H1 (cell line): ENCODE results near the gene TMEM108. TPM values are rescaled to one million over a fixed set of nuclear protein-coding genes. Genes with fewer than 3 reads are reported as not detected.

ENCODE experiments used
- BACH1 ChIP-seq: IDR thresholded peaks from 2 replicates; pipeline ENCODE4 v1.6.1; 2012; ENCODE audit warnings: low read length, improper control_type of control experiment
- FOSL1 ChIP-seq: IDR thresholded peaks from 2 replicates; pipeline ENCODE4 v1.6.1; 2011; ENCODE audit warnings: mild to moderate bottlenecking, low read depth, low read length, moderate library complexity; ENCODE audit not compliant: insufficient read depth
- RXRA ChIP-seq: IDR thresholded peaks from 2 replicates; pipeline ENCODE4 v1.6.1; 2011; ENCODE audit warnings: low read depth, mild to moderate bottlenecking, low read length, moderate library complexity; ENCODE audit not compliant: insufficient read depth
- SAP30 ChIP-seq: fragments of 300-600 bp; sonication (generic); IDR thresholded peaks from 2 replicates; pipeline ENCODE4 v1.7.1; 2012; ENCODE audit warnings: low read length, moderate library complexity, mild to moderate bottlenecking, inconsistent platforms; ENCODE audit not compliant: insufficient read depth, insufficient replicate concordance
- SIRT6 ChIP-seq: IDR thresholded peaks from one replicate; pipeline ENCODE4 v1.7.1; 2012; ENCODE audit warnings: low read length, inconsistent platforms
- SP1 ChIP-seq: IDR thresholded peaks from 2 replicates; pipeline ENCODE4 v1.6.1; 2011; ENCODE audit warnings: low read depth, low read length
- TAF7 ChIP-seq: optimal IDR thresholded peaks from 2 replicates; pipeline ENCODE3; 2011; ENCODE audit warnings: low read depth, mild to moderate bottlenecking, inconsistent platforms, low read length, moderate library complexity, borderline replicate concordance
- TBP ChIP-seq: IDR thresholded peaks from 2 replicates; pipeline ENCODE4 v1.6.1; 2011; ENCODE audit warnings: low read depth, low read length, improper control_type of control experiment
- TCF12 ChIP-seq: IDR thresholded peaks from 2 replicates; pipeline ENCODE4 v1.6.1; 2011; ENCODE audit warnings: low read depth, mild to moderate bottlenecking, low read length
- polyA plus RNA-seq, 7 experiments: library from polyadenylated mRNA; depleted of rRNA in 3 of 7; stranded (reverse) in 5 of 7; unstranded in 2 of 7; fragments of >200 nt in 5 of 7; fragments of 200-250 nt in 2 of 7; gene quantifications; 1 replicate in 5 of 7; 2 replicates in 1 of 7; 4 replicates in 1 of 7; pipeline versions ENCODE4 v1.2.1 to v1.2.3, GENCODE V29; 2011 to 2013; ENCODE audit warnings: missing spikeins in 2 of 7, mixed read lengths in 2 of 7
- total RNA-seq: library from RNA; stranded (reverse); fragmentation: NEBNext Ultra II Directional; extraction: Animal tissue kit (Norgen Biotek cat#: 25700); gene quantifications from 2 replicates; pipeline ENCODE4 v1.2.1, GENCODE V29; 2021
- TF ChIP-seq, protein P1 (sequence below): fragments of 300-600 bp; sonication (generic); IDR thresholded peaks from 2 replicates; pipeline ENCODE4 v1.7.1; 2012; ENCODE audit warnings: low read length, moderate library complexity, mild to moderate bottlenecking, inconsistent platforms; ENCODE audit not compliant: insufficient replicate concordance

TMEM108 gene
- total and polyA plus RNA-seq, 2 of the 8 experiments (the other 6 are each of a cell fraction or from before 2014, with no cell fraction given): 14.3 to 16.2 TPM

DNA sequence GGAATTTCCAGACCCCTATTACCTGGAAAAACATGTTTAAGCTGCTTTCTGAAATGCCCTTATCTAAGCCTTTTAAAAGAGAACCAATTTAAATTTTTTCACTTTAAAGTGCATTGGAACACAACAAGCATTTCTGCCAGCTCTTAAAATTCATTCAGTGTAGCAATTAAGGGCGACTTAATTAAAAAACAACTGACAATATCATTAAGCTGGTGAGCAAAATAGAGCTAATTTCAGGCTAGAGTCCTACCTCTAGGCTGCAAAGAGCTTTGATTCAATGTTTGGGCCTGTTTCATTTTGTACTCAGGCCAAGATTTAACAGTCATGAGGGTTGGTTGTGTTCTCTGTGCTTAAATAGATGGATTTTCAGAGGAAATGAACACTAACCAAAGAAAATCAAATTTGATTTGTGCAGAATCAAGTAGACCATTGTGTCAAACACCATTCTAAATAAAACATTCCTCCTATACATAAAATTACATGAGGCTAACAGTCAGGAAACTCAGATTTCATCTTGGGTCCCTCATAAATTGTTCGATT is 114.6 kb downstream of the TMEM108 start (continued):
- TF ChIP-seq, protein P1, sequence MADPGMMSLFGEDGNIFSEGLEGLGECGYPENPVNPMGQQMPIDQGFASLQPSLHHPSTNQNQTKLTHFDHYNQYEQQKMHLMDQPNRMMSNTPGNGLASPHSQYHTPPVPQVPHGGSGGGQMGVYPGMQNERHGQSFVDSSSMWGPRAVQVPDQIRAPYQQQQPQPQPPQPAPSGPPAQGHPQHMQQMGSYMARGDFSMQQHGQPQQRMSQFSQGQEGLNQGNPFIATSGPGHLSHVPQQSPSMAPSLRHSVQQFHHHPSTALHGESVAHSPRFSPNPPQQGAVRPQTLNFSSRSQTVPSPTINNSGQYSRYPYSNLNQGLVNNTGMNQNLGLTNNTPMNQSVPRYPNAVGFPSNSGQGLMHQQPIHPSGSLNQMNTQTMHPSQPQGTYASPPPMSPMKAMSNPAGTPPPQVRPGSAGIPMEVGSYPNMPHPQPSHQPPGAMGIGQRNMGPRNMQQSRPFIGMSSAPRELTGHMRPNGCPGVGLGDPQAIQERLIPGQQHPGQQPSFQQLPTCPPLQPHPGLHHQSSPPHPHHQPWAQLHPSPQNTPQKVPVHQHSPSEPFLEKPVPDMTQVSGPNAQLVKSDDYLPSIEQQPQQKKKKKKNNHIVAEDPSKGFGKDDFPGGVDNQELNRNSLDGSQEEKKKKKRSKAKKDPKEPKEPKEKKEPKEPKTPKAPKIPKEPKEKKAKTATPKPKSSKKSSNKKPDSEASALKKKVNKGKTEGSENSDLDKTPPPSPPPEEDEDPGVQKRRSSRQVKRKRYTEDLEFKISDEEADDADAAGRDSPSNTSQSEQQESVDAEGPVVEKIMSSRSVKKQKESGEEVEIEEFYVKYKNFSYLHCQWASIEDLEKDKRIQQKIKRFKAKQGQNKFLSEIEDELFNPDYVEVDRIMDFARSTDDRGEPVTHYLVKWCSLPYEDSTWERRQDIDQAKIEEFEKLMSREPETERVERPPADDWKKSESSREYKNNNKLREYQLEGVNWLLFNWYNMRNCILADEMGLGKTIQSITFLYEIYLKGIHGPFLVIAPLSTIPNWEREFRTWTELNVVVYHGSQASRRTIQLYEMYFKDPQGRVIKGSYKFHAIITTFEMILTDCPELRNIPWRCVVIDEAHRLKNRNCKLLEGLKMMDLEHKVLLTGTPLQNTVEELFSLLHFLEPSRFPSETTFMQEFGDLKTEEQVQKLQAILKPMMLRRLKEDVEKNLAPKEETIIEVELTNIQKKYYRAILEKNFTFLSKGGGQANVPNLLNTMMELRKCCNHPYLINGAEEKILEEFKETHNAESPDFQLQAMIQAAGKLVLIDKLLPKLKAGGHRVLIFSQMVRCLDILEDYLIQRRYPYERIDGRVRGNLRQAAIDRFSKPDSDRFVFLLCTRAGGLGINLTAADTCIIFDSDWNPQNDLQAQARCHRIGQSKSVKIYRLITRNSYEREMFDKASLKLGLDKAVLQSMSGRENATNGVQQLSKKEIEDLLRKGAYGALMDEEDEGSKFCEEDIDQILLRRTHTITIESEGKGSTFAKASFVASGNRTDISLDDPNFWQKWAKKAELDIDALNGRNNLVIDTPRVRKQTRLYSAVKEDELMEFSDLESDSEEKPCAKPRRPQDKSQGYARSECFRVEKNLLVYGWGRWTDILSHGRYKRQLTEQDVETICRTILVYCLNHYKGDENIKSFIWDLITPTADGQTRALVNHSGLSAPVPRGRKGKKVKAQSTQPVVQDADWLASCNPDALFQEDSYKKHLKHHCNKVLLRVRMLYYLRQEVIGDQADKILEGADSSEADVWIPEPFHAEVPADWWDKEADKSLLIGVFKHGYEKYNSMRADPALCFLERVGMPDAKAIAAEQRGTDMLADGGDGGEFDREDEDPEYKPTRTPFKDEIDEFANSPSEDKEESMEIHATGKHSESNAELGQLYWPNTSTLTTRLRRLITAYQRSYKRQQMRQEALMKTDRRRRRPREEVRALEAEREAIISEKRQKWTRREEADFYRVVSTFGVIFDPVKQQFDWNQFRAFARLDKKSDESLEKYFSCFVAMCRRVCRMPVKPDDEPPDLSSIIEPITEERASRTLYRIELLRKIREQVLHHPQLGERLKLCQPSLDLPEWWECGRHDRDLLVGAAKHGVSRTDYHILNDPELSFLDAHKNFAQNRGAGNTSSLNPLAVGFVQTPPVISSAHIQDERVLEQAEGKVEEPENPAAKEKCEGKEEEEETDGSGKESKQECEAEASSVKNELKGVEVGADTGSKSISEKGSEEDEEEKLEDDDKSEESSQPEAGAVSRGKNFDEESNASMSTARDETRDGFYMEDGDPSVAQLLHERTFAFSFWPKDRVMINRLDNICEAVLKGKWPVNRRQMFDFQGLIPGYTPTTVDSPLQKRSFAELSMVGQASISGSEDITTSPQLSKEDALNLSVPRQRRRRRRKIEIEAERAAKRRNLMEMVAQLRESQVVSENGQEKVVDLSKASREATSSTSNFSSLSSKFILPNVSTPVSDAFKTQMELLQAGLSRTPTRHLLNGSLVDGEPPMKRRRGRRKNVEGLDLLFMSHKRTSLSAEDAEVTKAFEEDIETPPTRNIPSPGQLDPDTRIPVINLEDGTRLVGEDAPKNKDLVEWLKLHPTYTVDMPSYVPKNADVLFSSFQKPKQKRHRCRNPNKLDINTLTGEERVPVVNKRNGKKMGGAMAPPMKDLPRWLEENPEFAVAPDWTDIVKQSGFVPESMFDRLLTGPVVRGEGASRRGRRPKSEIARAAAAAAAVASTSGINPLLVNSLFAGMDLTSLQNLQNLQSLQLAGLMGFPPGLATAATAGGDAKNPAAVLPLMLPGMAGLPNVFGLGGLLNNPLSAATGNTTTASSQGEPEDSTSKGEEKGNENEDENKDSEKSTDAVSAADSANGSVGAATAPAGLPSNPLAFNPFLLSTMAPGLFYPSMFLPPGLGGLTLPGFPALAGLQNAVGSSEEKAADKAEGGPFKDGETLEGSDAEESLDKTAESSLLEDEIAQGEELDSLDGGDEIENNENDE: no peak
- no peak for TF ChIP-seq SP1
- TF ChIP-seq SAP30: no peak
- no peak for TF ChIP-seq TAF7
- TF ChIP-seq SIRT6: no peak
- no peak for TF ChIP-seq BACH1
- no peak for TF ChIP-seq TCF12
- TF ChIP-seq RXRA: no peak
- TF ChIP-seq FOSL1: no peak
- no peak for TF ChIP-seq TBP
- TF ChIP-seq, all 59 proteins: peak for 0
